IPS DF 19.7 (cell line): ENCODE results near the gene AGPAT2.

Experiments used
- DNase-seq: peaks from one replicate; pipeline ENCODE4 v3.0.0-alpha.2; 2013; ENCODE audit warnings: low read depth, low spot score

The AGPAT2 gene

GRCh38 chr9:136688274-136689107, 1.2 kb upstream of the AGPAT2 start:
- DNase-seq = no peak

- no peak for DNase-seq
These were observed 515 bp upstream of the AGPAT2 start for GRCh38 chr9:136687721-136688223.

- no peak for DNase-seq
These were observed 793 bp downstream of the AGPAT2 start for GRCh38 chr9:136686534-136686793.

GRCh38 chr9:136685790-136686533, 1.3 kb downstream of the AGPAT2 start:
- DNase-seq = no peak

GRCh38 chr9:136685216-136685615, 2.0 kb downstream of the AGPAT2 start:
- DNase-seq = no peak

GRCh38 chr9:136684799-136685198, 2.5 kb downstream of the AGPAT2 start:
- no peak for DNase-seq

GRCh38 chr9:136684339-136684738, 2.9 kb downstream of the AGPAT2 start:
- no peak for DNase-seq

GRCh38 chr9:136683755-136684154, 3.5 kb downstream of the AGPAT2 start:
- DNase-seq = no peak

GRCh38 chr9:136683173-136683745, 4.0 kb downstream of the AGPAT2 start:
- DNase-seq = no peak

GRCh38 chr9:136682710-136683109, 4.5 kb downstream of the AGPAT2 start:
- no peak for DNase-seq

GRCh38 chr9:136681945-136682699, 5.1 kb downstream of the AGPAT2 start:
- DNase-seq = no peak

GRCh38 chr9:136681029-136681428, 6.2 kb downstream of the AGPAT2 start:
- DNase-seq = no peak

- DNase-seq = no peak
These were observed 7.8 kb downstream of the AGPAT2 start for GRCh38 chr9:136679431-136679941.

- no peak for DNase-seq
These were observed 8.6 kb downstream of the AGPAT2 start for GRCh38 chr9:136678624-136679023.

- DNase-seq = no peak
These were observed 9.2 kb downstream of the AGPAT2 start for GRCh38 chr9:136678034-136678433.

- no peak for DNase-seq
These were observed 10.2 kb downstream of the AGPAT2 start for GRCh38 chr9:136676920-136677686.

- no peak for DNase-seq
These were observed 10.9 kb downstream of the AGPAT2 start for GRCh38 chr9:136676297-136676794.

GRCh38 chr9:136675477-136676296, 11.6 kb downstream of the AGPAT2 start:
- DNase-seq = no peak

GRCh38 chr9:136674786-136675349, 12.4 kb downstream of the AGPAT2 start:
- no peak for DNase-seq
